Measurements from ENCODE around the gene IRF5.

The IRF5 gene

DNA sequence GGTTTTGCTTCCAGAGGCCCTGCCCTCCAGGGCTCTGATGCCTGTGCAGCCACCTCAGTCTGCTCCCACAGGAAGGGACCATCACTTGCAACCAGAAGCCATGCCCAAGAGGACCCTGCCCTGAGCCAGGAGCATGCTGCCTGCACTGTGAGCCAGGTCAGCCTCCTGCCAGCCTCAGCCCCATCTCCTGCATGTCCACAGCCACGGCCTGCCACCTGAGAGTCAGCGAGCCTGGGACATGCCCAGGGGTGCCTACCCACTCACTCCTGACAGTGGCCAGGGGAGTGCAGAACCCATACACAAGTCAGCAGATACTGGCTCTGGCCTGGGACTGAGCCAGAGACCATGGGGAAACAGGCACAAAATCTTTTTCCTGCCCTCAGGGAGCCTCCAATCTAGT lies 20.6 kb upstream of the IRF5 start:
- CTCF ChIA-PET: no interaction called here
- no peak for TF ChIP-seq SP1 (IDR thresholded peaks at IDR 0.05)
- no peak for TF ChIP-seq ZNF384 (IDR thresholded peaks at IDR 0.05)
- TF ChIP-seq BHLHE40 (IDR thresholded peaks at IDR 0.05; ENCODE audit: borderline replicate concordance): no peak
- TF ChIP-seq SUZ12 (IDR thresholded peaks at IDR 0.05): no peak
- TF ChIP-seq FOXA1 (IDR thresholded peaks at IDR 0.05): no peak
- TF ChIP-seq FOXM1 (IDR thresholded peaks at IDR 0.05; ENCODE audit: borderline replicate concordance): no peak
- no peak for TF ChIP-seq NFRKB (IDR thresholded peaks at IDR 0.05)
- TF ChIP-seq FOXK2 (IDR thresholded peaks at IDR 0.05): no peak
- no peak for TF ChIP-seq L3MBTL2 (conservative IDR thresholded peaks at IDR 0.05)
- TF ChIP-seq, protein P1, sequence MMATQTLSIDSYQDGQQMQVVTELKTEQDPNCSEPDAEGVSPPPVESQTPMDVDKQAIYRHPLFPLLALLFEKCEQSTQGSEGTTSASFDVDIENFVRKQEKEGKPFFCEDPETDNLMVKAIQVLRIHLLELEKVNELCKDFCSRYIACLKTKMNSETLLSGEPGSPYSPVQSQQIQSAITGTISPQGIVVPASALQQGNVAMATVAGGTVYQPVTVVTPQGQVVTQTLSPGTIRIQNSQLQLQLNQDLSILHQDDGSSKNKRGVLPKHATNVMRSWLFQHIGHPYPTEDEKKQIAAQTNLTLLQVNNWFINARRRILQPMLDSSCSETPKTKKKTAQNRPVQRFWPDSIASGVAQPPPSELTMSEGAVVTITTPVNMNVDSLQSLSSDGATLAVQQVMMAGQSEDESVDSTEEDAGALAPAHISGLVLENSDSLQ (IDR thresholded peaks at IDR 0.05): no peak
- no peak for TF ChIP-seq ELF4 (IDR thresholded peaks at IDR 0.05)
- TF ChIP-seq LEF1 (IDR thresholded peaks at IDR 0.05; ENCODE audit: borderline replicate concordance): no peak
- POLR2A ChIA-PET: no interaction called here
- DNase-seq (ENCODE audit: extremely low spot score): no peak

DNA sequence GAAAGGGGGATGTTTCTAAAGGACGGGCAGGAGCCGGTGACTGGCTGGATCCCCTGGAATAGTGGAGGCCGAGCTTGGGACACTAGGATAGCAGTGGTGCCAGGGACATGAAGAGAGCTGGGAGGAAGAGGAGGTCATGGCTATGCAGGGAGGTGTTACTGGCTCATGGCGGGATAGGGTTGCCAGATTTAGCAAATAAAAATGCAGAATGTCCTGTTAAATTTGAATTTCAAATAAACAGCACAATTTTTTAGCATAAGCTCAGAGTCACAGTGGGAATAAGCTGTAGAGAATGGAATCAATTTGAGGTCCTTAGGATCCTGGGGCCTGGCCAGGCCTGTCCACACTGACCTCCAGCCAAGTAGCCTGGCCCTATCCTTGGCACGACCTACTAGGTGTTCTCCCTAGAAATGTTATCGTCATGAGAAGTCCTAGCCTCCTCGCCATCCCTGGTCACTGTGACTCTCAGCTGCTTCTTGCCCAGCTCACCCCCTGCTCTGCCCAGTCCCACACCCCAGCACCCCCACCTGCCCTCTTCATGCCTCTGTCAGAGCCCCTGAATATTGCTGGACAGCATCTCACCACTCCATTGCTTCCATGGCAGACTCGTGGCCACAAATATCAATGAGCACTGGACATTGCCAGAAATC lies 19.6 kb upstream of the IRF5 start:
- no peak for TF ChIP-seq FOXK2 (IDR thresholded peaks at IDR 0.05)
- no peak for TF ChIP-seq FOXM1 (IDR thresholded peaks at IDR 0.05; ENCODE audit: borderline replicate concordance)
- TF ChIP-seq, protein P1 (IDR thresholded peaks at IDR 0.05): no peak
- no peak for TF ChIP-seq FOXA1 (IDR thresholded peaks at IDR 0.05)
- no peak for TF ChIP-seq ZNF384 (IDR thresholded peaks at IDR 0.05)
- no peak for TF ChIP-seq LEF1 (IDR thresholded peaks at IDR 0.05; ENCODE audit: borderline replicate concordance)
- no peak for TF ChIP-seq L3MBTL2 (conservative IDR thresholded peaks at IDR 0.05)
- no peak for TF ChIP-seq NFRKB (IDR thresholded peaks at IDR 0.05)
- no peak for TF ChIP-seq ELF4 (IDR thresholded peaks at IDR 0.05)
- TF ChIP-seq ARNT (IDR thresholded peaks at IDR 0.05): no peak
- DNase-seq (ENCODE audit: extremely low spot score): no peak
- ChIA-PET CTCF (no interaction called here), POLR2A (no interaction called here)

DNA sequence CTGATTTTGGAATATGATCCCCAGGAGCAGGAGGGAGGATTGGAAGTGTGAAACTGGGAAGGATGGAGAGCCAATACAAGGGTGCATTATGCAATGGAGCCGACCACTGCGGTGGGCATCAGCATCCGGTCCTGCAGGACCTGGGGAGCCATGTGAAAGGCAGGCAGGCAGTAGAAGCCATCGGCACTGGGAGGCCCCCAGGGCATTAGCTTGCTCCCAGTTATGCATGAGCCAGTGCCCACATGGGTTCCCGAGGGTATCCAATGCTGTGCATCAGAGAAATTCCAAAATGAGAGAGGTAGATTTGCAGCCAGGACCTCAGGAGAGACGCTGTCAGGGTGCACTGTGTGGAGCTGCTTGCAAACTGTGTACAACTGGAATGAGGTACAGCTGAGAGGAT lies 18.5 kb upstream of the IRF5 start:
- TF ChIP-seq SUZ12 (IDR thresholded peaks at IDR 0.05) (no peak), CTBP1 (IDR thresholded peaks at IDR 0.05; ENCODE audit: borderline replicate concordance) (no peak), ZNF384 (IDR thresholded peaks at IDR 0.05) (no peak), L3MBTL2 (conservative IDR thresholded peaks at IDR 0.05) (no peak), LEF1 (IDR thresholded peaks at IDR 0.05; ENCODE audit: borderline replicate concordance) (no peak), FOXM1 (IDR thresholded peaks at IDR 0.05; ENCODE audit: borderline replicate concordance) (no peak)
- DNase-seq (ENCODE audit: extremely low spot score): no peak
- POLR2A ChIA-PET: no interaction called here
- CTCF ChIA-PET: interaction anchor here (1.0 kb wide), 1 partner anchor 173 kb away, joined by 3 read pairs; no protein-coding TSS in a partner anchor

DNA sequence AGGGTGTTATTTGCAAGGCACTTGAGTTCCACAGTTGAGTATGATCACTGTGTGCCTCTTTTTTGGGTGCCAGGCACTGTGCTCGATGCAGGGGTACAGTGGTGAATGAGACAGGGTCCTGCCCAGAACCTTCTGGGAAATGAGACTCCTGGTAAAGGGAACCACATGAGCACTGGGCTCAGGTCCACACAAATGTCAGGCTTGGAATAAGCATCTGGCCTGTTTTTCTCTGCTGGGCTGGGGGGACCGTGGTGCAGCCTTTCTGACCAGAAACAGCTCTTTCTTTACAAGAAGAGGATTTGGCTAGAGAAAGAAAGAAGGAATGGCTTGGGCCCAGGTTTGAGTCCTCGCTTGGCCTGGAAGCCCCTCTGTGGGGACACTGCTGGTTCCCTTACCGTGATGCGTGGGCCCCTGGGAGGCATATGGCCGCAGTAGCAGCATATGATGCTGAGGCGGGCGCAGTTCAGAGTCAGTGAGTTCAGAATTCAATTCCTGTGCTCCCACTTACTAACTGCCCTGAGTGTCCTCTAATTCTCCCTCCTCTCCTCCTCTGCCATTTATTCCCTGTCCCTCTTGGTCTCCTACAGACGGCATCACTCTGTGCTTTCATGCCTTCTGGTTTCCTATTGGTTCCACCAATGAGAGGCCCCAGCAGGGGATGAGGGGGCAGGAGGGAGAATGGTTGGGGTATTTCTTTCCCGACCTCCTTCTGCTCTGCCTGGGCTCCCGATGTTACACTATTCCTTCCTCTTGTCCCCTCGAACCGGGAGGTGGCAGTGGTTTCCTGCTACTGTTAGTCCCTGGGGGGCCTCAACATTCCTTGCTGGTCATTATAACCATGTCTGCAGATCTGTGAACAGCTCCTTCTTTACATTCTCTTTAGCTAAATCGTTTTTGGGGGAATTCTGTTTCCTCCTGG lies 17.6 kb upstream of the IRF5 start:
- ChIA-PET POLR2A (no interaction called here), CTCF (interaction anchor here (1.0 to 1.5 kb wide), 2 partner anchors 171 to 172 kb away, joined by 3 to 6 read pairs; no protein-coding TSS in a partner anchor)
- DNase-seq (ENCODE audit: extremely low spot score): no peak
- TF ChIP-seq TARDBP (IDR thresholded peaks at IDR 0.05) (no peak), FOXA1 (IDR thresholded peaks at IDR 0.05) (no peak), ARNT (IDR thresholded peaks at IDR 0.05) (no peak), L3MBTL2 (conservative IDR thresholded peaks at IDR 0.05) (no peak), LEF1 (IDR thresholded peaks at IDR 0.05; ENCODE audit: borderline replicate concordance) (no peak), SP1 (IDR thresholded peaks at IDR 0.05) (no peak), BHLHE40 (IDR thresholded peaks at IDR 0.05; ENCODE audit: borderline replicate concordance) (no peak)
- TF ChIP-seq, protein P1 (IDR thresholded peaks at IDR 0.05): no peak

DNA sequence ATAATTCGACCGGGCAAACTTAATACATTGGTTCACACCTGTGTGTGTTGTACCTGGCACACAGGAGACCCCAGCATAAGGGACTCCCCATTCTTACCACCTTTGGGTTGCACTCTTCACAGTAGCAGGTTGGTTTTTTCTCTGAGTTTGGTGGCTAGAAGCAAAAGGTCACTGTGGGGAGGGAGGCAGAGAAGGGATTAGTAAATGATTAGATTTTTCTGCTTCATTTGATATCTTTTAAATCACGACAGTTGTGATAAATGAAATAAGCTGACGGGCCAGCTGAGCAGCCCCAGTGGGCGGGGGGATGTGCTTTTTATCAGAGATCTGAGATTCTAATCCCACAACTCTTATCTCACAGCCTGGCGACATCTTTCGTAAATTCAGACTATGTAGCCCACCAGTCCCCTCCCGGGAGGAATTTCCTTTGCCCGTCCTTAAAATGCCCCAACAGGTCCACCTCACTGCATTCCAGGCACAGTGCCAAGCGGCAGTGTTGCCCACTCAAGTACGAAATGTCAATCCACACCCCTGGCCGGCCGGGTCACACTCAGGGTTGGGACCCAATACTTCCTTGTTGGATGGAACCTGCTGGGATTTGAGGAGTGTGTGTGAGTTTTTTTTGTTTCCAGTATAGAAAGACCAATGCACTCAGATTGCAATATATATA lies 16.7 kb upstream of the IRF5 start:
- POLR2A ChIA-PET: no interaction called here

More for the DNA sequence above, 16.7 kb upstream of the IRF5 start:
- no peak for DNase-seq (ENCODE audit: extremely low spot score)
- CTCF ChIA-PET: interaction anchor here (1.5 kb wide), 1 partner anchor 170 kb away, joined by 6 read pairs; no protein-coding TSS in a partner anchor
- TF ChIP-seq LEF1 (IDR thresholded peaks at IDR 0.05; ENCODE audit: borderline replicate concordance) (no peak), BHLHE40 (IDR thresholded peaks at IDR 0.05; ENCODE audit: borderline replicate concordance) (no peak), NFRKB (IDR thresholded peaks at IDR 0.05) (no peak), CTBP1 (IDR thresholded peaks at IDR 0.05; ENCODE audit: borderline replicate concordance) (no peak), L3MBTL2 (conservative IDR thresholded peaks at IDR 0.05) (no peak), SUZ12 (IDR thresholded peaks at IDR 0.05) (no peak), TARDBP (IDR thresholded peaks at IDR 0.05) (no peak)
